Neural progenitor cell (in vitro differentiated cells): ENCODE measurements around the gene OR52A5.

Source experiments
- CTCF ChIP-seq: fragments of 200-600 bp; sonication (generic); IDR thresholded peaks from 2 replicates; pipeline ENCODE4 v1.5.1; 2017; ENCODE audit warnings: antibody characterized with exemption, mild to moderate bottlenecking
- EZH2 ChIP-seq: fragments of 200-600 bp; sonication (generic); IDR thresholded peaks from 2 replicates; pipeline ENCODE4 v1.6.1; 2017; ENCODE audit warnings: antibody characterized with exemption, mild to moderate bottlenecking, moderate library complexity

- TF ChIP-seq CTCF (no peak), EZH2 (no peak)
Measured at GRCh38 chr11:5088556-5088955, 49.6 kb downstream of the OR52A5 start.
